MM.1S (cell line): ENCODE data around the gene PLOD1.

Experiments used
- DNase-seq: peaks from one replicate; pipeline ENCODE4 v3.0.0-alpha.2; 2015
- H2AFZ ChIP-seq: fragments of 300-600 bp; sonication (generic); 2 replicates; pipeline ENCODE4 v1.6.0; 2016; ENCODE audit warnings: antibody characterized with exemption, low read length
- H3F3A ChIP-seq: fragments of 300-600 bp; sonication (generic); 2 replicates; pipeline ENCODE4 v1.6.1; 2016; ENCODE audit warnings: mild to moderate bottlenecking, antibody characterized with exemption, low read length, moderate library complexity, mixed read lengths; ENCODE audit not compliant: insufficient read depth
- H3K27ac ChIP-seq: fragments of 300-600 bp; sonication (generic); 2 replicates; pipeline ENCODE4 v1.5.1; 2016; ENCODE audit warnings: mild to moderate bottlenecking, low read length
- H3K27me3 ChIP-seq: fragments of 300-600 bp; sonication (generic); replicated peaks from 2 replicates; pipeline ENCODE4 v1.6.0; 2016; ENCODE audit warnings: low read length; ENCODE audit not compliant: insufficient read depth
- H3K36me3 ChIP-seq: fragments of 300-600 bp; sonication (generic); replicated peaks from 2 replicates; pipeline ENCODE4 v1.6.1; 2016; ENCODE audit warnings: mild to moderate bottlenecking, low read length, mixed read lengths; ENCODE audit not compliant: insufficient read depth
- H3K4me1 ChIP-seq: fragments of 300-600 bp; sonication (generic); 2 replicates; pipeline ENCODE4 v1.6.1; 2016; ENCODE audit warnings: low read length, mixed read lengths
- H3K4me2 ChIP-seq: fragments of 300-600 bp; sonication (generic); 2 replicates; pipeline ENCODE4 v1.6.0; 2016; ENCODE audit warnings: low read depth, low read length
- H3K4me3 ChIP-seq: fragments of 300-600 bp; sonication (generic); 2 replicates; pipeline ENCODE4 v1.5.1; 2016; ENCODE audit warnings: low read length, mixed read lengths
- H3K79me2 ChIP-seq: fragments of 300-600 bp; sonication (generic); 2 replicates; pipeline ENCODE4 v1.6.1; 2016; ENCODE audit warnings: mixed run types, low read length, mixed read lengths
- H3K9ac ChIP-seq: fragments of 300-600 bp; sonication (generic); 2 replicates; pipeline ENCODE4 v1.6.1; 2016; ENCODE audit warnings: low read length, mixed read lengths
- H3K9me2 ChIP-seq: fragments of 300-600 bp; sonication (generic); replicated peaks from 2 replicates; pipeline ENCODE4 v1.6.1; 2016; ENCODE audit warnings: mild to moderate bottlenecking, low read length, mixed read lengths; ENCODE audit not compliant: insufficient read depth
- H3K9me3 ChIP-seq: fragments of 300-600 bp; sonication (generic); replicated peaks from 2 replicates; pipeline ENCODE4 v1.6.1; 2016; ENCODE audit warnings: mild to moderate bottlenecking, low read length, mixed read lengths; ENCODE audit not compliant: insufficient read depth
- H4K20me1 ChIP-seq: fragments of 300-600 bp; sonication (generic); 2 replicates; pipeline ENCODE4 v1.6.1; 2016; ENCODE audit warnings: mild to moderate bottlenecking, low read length, moderate library complexity, mixed read lengths; ENCODE audit not compliant: insufficient read depth
- CTCF ChIP-seq: fragments of 300-600 bp; sonication (generic); IDR thresholded peaks from 2 replicates; pipeline ENCODE4 v1.5.1; 2016; ENCODE audit warnings: antibody characterized with exemption, low read length, mixed read lengths
- EZH2 ChIP-seq: fragments of 300-600 bp; sonication (generic); optimal IDR thresholded peaks from 2 replicates; pipeline ENCODE3; 2017; ENCODE audit warnings: low read depth, mild to moderate bottlenecking, antibody characterized with exemption, low read length, mixed read lengths
- EZH2phosphoT487 ChIP-seq: fragments of 300-600 bp; sonication (generic); IDR thresholded peaks from 2 replicates; pipeline ENCODE4 v1.6.1; 2018; ENCODE audit warnings: antibody characterized with exemption, low read length

PLOD1 gene

DNA sequence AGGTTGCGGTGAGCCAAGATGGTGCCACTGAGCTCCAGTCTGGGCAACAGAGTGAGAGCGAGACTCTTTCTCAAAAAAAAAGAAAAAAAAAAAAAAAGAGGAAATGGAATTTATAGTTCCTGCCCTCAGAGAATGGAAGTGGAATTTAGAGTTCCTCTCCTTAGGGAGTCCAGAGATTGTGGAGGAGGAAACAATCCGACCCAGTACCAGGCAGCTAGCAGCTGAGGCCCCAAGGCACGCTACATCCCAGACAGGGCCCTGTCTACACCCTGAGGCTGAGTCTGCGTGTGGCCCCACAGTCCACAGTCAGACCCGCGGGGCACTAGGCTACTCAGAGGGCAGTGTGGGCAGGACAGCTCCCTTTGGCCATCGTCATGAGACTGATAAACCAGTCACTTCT is 43.8 kb downstream of the PLOD1 start:
- no peaks in the 10 kb centered on the region for H3K9me2 ChIP-seq
- H3F3A ChIP-seq, result no peaks in the 10 kb centered on the region
- no peaks in the 10 kb centered on the region for H3K9me3 ChIP-seq
- H3K36me3 ChIP-seq, result no peaks in the 10 kb centered on the region
- H3K4me1 ChIP-seq, result peaks cover 8% of the 10 kb centered on the region; the same call in 1 of the 2 replicates
- no peak overlapping the region for H2AFZ ChIP-seq
- no peaks in the 10 kb centered on the region for H4K20me1 ChIP-seq
- H3K27me3 ChIP-seq, result no peaks in the 10 kb centered on the region
- no peak for TF ChIP-seq EZH2phosphoT487
- TF ChIP-seq EZH2, result no peak
- no peak for TF ChIP-seq CTCF
- no peak for DNase-seq
- no peak overlapping the region for H3K4me2 ChIP-seq
- H3K9ac ChIP-seq, result no peak overlapping the region
- peaks cover 32% of the 10 kb centered on the region for H3K79me2 ChIP-seq
- H3K4me3 ChIP-seq, result no peak overlapping the region
- no peak overlapping the region for H3K27ac ChIP-seq

DNA sequence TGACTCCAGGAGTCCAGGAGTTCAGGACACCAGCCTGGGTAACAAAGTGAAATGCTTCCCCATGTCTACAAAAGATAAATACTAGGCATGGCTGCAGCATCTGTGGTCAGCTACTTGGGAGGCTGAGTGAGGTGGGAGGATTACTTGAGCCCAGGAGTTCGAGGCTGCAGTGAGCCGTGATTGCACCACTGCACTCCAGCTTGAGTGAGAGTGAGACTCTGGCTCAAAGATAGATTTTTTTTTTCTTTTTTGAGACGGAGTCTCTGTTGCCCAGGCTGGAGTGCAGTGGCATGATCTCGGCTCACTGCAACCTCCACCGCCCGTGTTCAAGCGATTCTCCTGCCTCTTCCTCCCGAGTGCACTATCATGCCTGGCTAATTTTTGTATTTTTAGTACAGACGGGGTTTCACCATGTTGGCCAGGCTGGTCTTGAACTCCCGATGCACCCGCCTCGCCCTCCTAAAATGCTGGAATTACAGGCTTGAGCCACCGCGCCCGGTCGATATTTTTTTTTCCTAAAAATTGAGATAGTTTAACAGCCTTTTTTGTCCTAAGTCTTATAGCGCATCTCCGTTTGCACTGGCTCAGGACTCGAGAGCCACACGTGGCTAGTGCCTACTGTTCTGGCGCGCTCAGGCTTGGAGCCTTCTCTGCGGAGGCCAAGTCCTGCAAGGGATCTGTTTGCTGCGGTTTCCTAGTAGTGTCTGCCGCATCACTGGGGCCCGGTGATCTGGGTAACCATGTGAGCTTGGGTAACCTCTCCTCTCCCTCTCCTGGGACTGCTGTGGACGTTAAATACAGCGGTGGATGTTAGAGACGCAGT is 44.7 kb downstream of the PLOD1 start:
- H3K27me3 ChIP-seq, result no peaks in the 10 kb centered on the region
- H3K4me2 ChIP-seq, result peak overlapping the region; percentile 68
- no peak overlapping the region; the same call in 1 of the 2 replicates for H3K27ac ChIP-seq
- peak overlapping the region; percentile 67 for H2AFZ ChIP-seq
- H3F3A ChIP-seq, result no peaks in the 10 kb centered on the region
- H3K4me3 ChIP-seq, result peak overlapping the region; percentile 99
- H3K4me1 ChIP-seq, result peaks cover 8% of the 10 kb centered on the region; the same call in 1 of the 2 replicates
- H3K36me3 ChIP-seq, result no peaks in the 10 kb centered on the region
- DNase-seq, result no peak
- peak overlapping the region; percentile 94; the same call in 1 of the 2 replicates for H3K9ac ChIP-seq
- H4K20me1 ChIP-seq, result no peaks in the 10 kb centered on the region
- H3K9me2 ChIP-seq, result no peaks in the 10 kb centered on the region
- TF ChIP-seq EZH2phosphoT487 (no peak), CTCF (no peak), EZH2 (no peak)
- peaks cover 41% of the 10 kb centered on the region for H3K79me2 ChIP-seq
- no peaks in the 10 kb centered on the region for H3K9me3 ChIP-seq

DNA sequence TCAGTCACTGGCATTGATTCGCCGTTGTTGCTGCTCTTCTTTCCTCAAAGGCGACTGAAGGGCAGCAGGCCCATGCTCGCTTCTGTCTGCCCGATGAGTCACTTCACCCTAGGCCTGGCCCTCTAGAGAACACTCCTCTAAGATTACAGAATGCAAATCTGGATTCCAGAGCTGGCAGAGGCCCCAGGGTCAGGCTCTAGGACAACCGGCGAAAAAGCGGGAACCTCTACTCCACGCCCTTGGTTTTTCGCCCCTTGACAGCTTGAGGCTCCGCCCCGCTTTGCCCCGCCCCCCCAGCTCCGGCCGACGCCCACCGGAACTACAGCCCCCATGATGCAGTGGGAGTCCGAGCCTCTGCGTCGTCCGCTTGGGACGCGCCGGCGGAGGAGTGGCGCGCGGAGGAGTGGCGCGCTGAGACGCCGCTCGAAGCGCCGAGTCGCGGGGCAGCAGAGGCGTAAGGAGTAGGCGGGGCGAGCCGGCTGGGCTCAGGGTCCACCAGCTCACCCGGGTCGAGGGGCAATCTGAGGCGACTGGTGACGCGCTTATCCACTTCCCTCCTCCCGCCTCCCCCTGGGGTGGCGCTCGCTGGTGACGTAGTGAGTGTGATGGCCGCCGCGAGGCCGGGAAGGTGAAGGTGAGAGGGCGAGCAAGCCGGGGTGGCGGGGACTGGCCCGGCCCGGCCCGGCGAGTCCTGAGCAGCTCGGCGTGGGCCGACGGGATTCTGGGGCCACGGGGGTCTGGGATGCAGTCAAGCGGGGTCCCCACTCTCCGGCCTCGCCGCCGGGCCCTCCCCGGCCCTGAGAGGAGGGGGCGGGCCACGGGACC is 45.5 kb downstream of the PLOD1 start, which contains the start of gene MFN2:
Gene MFN2, plus strand, starts transcription at position 594 of the 825 bp plus-strand sequence. CDS start 8,725 bp downstream, outside the sequence.
- Histone ChIP-seq H3K4me3 (peak within 1 kb of the TSS; percentile 99), H3K36me3 (no peaks in the 10 kb centered on the region), H3K9me2 (no peaks in the 10 kb centered on the region), H3K9me3 (no peaks in the 10 kb centered on the region), H3K79me2 (peaks cover 49% of the 10 kb centered on the region), H3K4me2 (peak within 1 kb of the TSS; percentile 68), H3K4me1 (peaks cover 8% of the 10 kb centered on the region; the same call in 1 of the 2 replicates), H3F3A (no peaks in the 10 kb centered on the region), H3K9ac (peak within 1 kb of the TSS; percentile 94), H3K27ac (peak within 1 kb of the TSS; percentile 83), H4K20me1 (no peaks in the 10 kb centered on the region), H2AFZ (peak within 1 kb of the TSS; percentile 67), H3K27me3 (no peaks in the 10 kb centered on the region)
- DNase-seq, result peak; percentile 93
- no peak for TF ChIP-seq EZH2
- no peak for TF ChIP-seq EZH2phosphoT487
